HG03520 (cell line): Measurements from ENCODE around the gene MCAT.

Source experiments
- ATAC-seq: cut with Tn5 transposase; IDR thresholded peaks from one replicate; pipeline ENCODE4 v1.9.1; 2021; ENCODE audit warnings: mild to moderate bottlenecking, moderate library complexity; ENCODE audit not compliant: unreplicated experiment

Gene MCAT

GRCh38 chr22:43094551-43094950 is 48.6 kb downstream of the MCAT start:
- no peak for ATAC-seq

- ATAC-seq = no peak
Observed at GRCh38 chr22:43094085-43094484, 49.1 kb downstream of the MCAT start.

GRCh38 chr22:43092085-43092484 is 51.1 kb downstream of the MCAT start:
- no peak for ATAC-seq

GRCh38 chr22:43090130-43090789 is 52.9 kb downstream of the MCAT start:
- no peak for ATAC-seq

- no peak for ATAC-seq
Observed at GRCh38 chr22:43088984-43089717, 54.0 kb downstream of the MCAT start, which contains the start of gene TTLL1. TSS of gene TTLL1 (minus strand) at chr22:43089391. CDS start at chr22:43075586, 13,805 bp downstream.

- no peak for ATAC-seq
Observed at GRCh38 chr22:43088627-43088983, 54.6 kb downstream of the MCAT start.

GRCh38 chr22:43085658-43086606 is 57.3 kb downstream of the MCAT start:
- ATAC-seq = no peak
